ENCODE results near the gene KCNMB1.
"Not testable (repeated sequence)": the region's sequence is repeated elsewhere in the genome, so short reads cannot be mapped to it uniquely, and the experiment has no call there.

KCNMB1 gene

GRCh38 chr5:170413897-170414296 is 24.7 kb upstream of the KCNMB1 start:
- DNase-seq, result no peak

- no peak for DNase-seq
Measured at GRCh38 chr5:170411100-170411499, 21.9 kb upstream of the KCNMB1 start.

GRCh38 chr5:170410401-170410800 is 21.2 kb upstream of the KCNMB1 start:
- no peak for DNase-seq

- no peak for DNase-seq
Measured at GRCh38 chr5:170408877-170409660, 19.9 kb upstream of the KCNMB1 start.

- DNase-seq, result no peak
Measured at GRCh38 chr5:170408226-170408625, 19.1 kb upstream of the KCNMB1 start.

- no peak for DNase-seq
Measured at GRCh38 chr5:170407062-170407461, 17.9 kb upstream of the KCNMB1 start.

- no peak for DNase-seq
Measured at GRCh38 chr5:170405817-170406216, 16.6 kb upstream of the KCNMB1 start.

- DNase-seq, result no peak
Measured at GRCh38 chr5:170404398-170404797, 15.2 kb upstream of the KCNMB1 start.

- DNase-seq, result no peak
Measured at GRCh38 chr5:170403675-170404074, 14.5 kb upstream of the KCNMB1 start.

- no peak for DNase-seq
Measured at GRCh38 chr5:170402508-170402907, 13.3 kb upstream of the KCNMB1 start.

GRCh38 chr5:170397059-170397458 is 7.9 kb upstream of the KCNMB1 start:
- no peak for DNase-seq

- DNase-seq, result no peak
Measured at GRCh38 chr5:170393958-170394357, 4.8 kb upstream of the KCNMB1 start.

GRCh38 chr5:170393235-170393634 is 4.1 kb upstream of the KCNMB1 start:
- no peak for DNase-seq

- no peak for DNase-seq
Measured at GRCh38 chr5:170390472-170390871, 1.3 kb upstream of the KCNMB1 start.

- DNase-seq, result no peak
Measured at GRCh38 chr5:170389550-170389892, 354 bp upstream of the KCNMB1 start.

GRCh38 chr5:170387775-170388639 is 1.2 kb downstream of the KCNMB1 start:
- no peak for DNase-seq

GRCh38 chr5:170386743-170387395 is 2.3 kb downstream of the KCNMB1 start:
- DNase-seq, result no peak

GRCh38 chr5:170383227-170383626 is 5.9 kb downstream of the KCNMB1 start:
- no peak for DNase-seq

GRCh38 chr5:170382790-170383189 is 6.4 kb downstream of the KCNMB1 start:
- DNase-seq, result peak; percentile 2

- DNase-seq, result no peak
Measured at GRCh38 chr5:170380361-170380951, 8.7 kb downstream of the KCNMB1 start.

GRCh38 chr5:170378740-170379139 is 10.4 kb downstream of the KCNMB1 start:
- DNase-seq, result no peak

GRCh38 chr5:170377027-170377426 is 12.1 kb downstream of the KCNMB1 start:
- DNase-seq, result no peak

- DNase-seq, result not testable (repeated sequence)
Measured at GRCh38 chr5:170376526-170376925, 12.6 kb downstream of the KCNMB1 start.
